Activated CD4-positive, CD25-positive, alpha-beta regulatory T cell treated with anti-CD3 and anti-CD28 coated beads, Interleukin-2, amount 50 U/mL, for 16 hours (primary cell): ENCODE measurements around the gene MCU.
"Not testable (repeated sequence)": the region's sequence is repeated elsewhere in the genome, so short reads cannot be mapped to it uniquely, and the experiment has no call there.

Source experiments
- DNase-seq: peaks from one replicate; pipeline ENCODE4 v3.0.0-alpha.2; 2020; ENCODE audit warnings: low read depth, low spot score

MCU gene

GRCh38 chr10:72898616-72899015 lies 206.7 kb downstream of the MCU start:
- DNase-seq, result no peak

GRCh38 chr10:72899545-72899944 lies 207.6 kb downstream of the MCU start:
- no peak for DNase-seq

GRCh38 chr10:72903941-72904446 lies 212.1 kb downstream of the MCU start:
- DNase-seq, result not testable (repeated sequence)

- DNase-seq, result no peak
Measured at GRCh38 chr10:72904806-72905205, 212.9 kb downstream of the MCU start.

- no peak for DNase-seq
Measured at GRCh38 chr10:72906446-72906845, 214.5 kb downstream of the MCU start.

- no peak for DNase-seq
Measured at GRCh38 chr10:72910705-72911104, 218.8 kb downstream of the MCU start.

- DNase-seq, result no peak
Measured at GRCh38 chr10:72911758-72912157, 219.8 kb downstream of the MCU start.

- no peak for DNase-seq
Measured at GRCh38 chr10:72912736-72913135, 220.8 kb downstream of the MCU start.

GRCh38 chr10:72913287-72913686 lies 221.3 kb downstream of the MCU start:
- DNase-seq, result no peak

- DNase-seq, result not testable (repeated sequence)
Measured at GRCh38 chr10:72917201-72917600, 225.3 kb downstream of the MCU start.

- not testable (repeated sequence) for DNase-seq
Measured at GRCh38 chr10:72917803-72918332, 225.9 kb downstream of the MCU start.

GRCh38 chr10:72918352-72918751 lies 226.4 kb downstream of the MCU start:
- DNase-seq, result no peak

- not testable (repeated sequence) for DNase-seq
Measured at GRCh38 chr10:72921147-72921683, 229.3 kb downstream of the MCU start.

- DNase-seq, result no peak
Measured at GRCh38 chr10:72924351-72924750, 232.4 kb downstream of the MCU start.

- DNase-seq, result no peak
Measured at GRCh38 chr10:72925951-72926465, 234.1 kb downstream of the MCU start.

GRCh38 chr10:72927485-72927884 lies 235.5 kb downstream of the MCU start:
- no peak for DNase-seq

- DNase-seq, result no peak
Measured at GRCh38 chr10:72928798-72929197, 236.9 kb downstream of the MCU start.

GRCh38 chr10:72930276-72930675 lies 238.3 kb downstream of the MCU start:
- no peak for DNase-seq

- DNase-seq, result no peak
Measured at GRCh38 chr10:72932259-72933015, 240.5 kb downstream of the MCU start.

- DNase-seq, result no peak
Measured at GRCh38 chr10:72935361-72935760, 243.4 kb downstream of the MCU start.
